T-helper 2 cell treated with Interferon-gamma antibody and Interleukin-4, amounts not matched to agents 100 ng/mL and 5 ng/mL, for 36 hours (primary cell): ENCODE data around the gene CLIP4. TPM values are rescaled to one million over a fixed set of nuclear protein-coding genes. Genes with fewer than 3 reads are reported as not detected.

Experiments
- total RNA-seq: library from RNA; stranded (reverse); gene quantifications from 2 replicates; pipeline ENCODE4 v1.2.3, GENCODE V29; 2022

The CLIP4 gene
- total RNA-seq, 1 donor from 2014 or later: 28.2 TPM

Other genes with a start within 250 kb of the CLIP4 start
- gene TRMT61B, start 245.1 kb upstream of the CLIP4 start, total RNA-seq: 14.3 and 14.8 TPM in 2 replicates
- 79.1 and 91.0 TPM in 2 replicates for gene WDR43, start 220.7 kb upstream of the CLIP4 start, total RNA-seq
- 5.9 and 6.3 TPM in 2 replicates for gene TOGARAM2, start 134.1 kb upstream of the CLIP4 start, total RNA-seq
- gene PCARE, start 40.9 kb upstream of the CLIP4 start, total RNA-seq: not detected in 2 replicates